Lung (tissue), 12 donors: Measurements from ENCODE around the gene DNAH3. TPM values are rescaled to one million over a fixed set of nuclear protein-coding genes. Genes with fewer than 3 reads are reported as not detected.

Experiments used
- ATAC-seq: fragments of 200-7000 bp; cut with Tn5 transposase; one replicate; pipeline ENCODE4 v1.9.1; 2020; ENCODE audit warnings: moderate number of reproducible peaks; ENCODE audit not compliant: insufficient read depth, low FRiP score
- DNase-seq, 3 donors: peaks; one replicate each; pipeline ENCODE4 v3.0.0-alpha.2; 2013 to 2017
- H3K27ac ChIP-seq, 2 donors: one replicate each; pipeline ENCODE4 v1.5.1; 2013; ENCODE audit warnings: mild to moderate bottlenecking in 2 of 2, moderate library complexity in 2 of 2, control low read depth in 1 of 2, inconsistent platforms in 1 of 2, low read depth in 1 of 2, low read length in 1 of 2
- H3K27me3 ChIP-seq, 3 donors: one replicate each; pipeline ENCODE4 v1.5.1; 2013; ENCODE audit warnings: low read length in 2 of 3; ENCODE audit not compliant: control insufficient read depth in 3 of 3, insufficient read depth in 3 of 3
- H3K36me3 ChIP-seq, 4 donors: one replicate each; pipeline ENCODE4 v1.5.1; 2013; ENCODE audit warnings: low read length in 4 of 4, mild to moderate bottlenecking in 1 of 4, moderate library complexity in 1 of 4; ENCODE audit not compliant: control insufficient read depth in 4 of 4, insufficient read depth in 4 of 4
- H3K4me1 ChIP-seq, 5 donors: one replicate each; pipeline ENCODE4 v1.5.1; 2013; ENCODE audit warnings: low read length in 5 of 5, mild to moderate bottlenecking in 2 of 5, moderate library complexity in 1 of 5; ENCODE audit not compliant: control insufficient read depth in 5 of 5, insufficient read depth in 5 of 5
- H3K4me3 ChIP-seq: one replicate; pipeline ENCODE4 v1.5.1; 2013; ENCODE audit warnings: mild to moderate bottlenecking, control low read depth, moderate library complexity
- H3K9ac ChIP-seq, 2 donors: one replicate each; pipeline ENCODE4 v1.5.1; 2013; ENCODE audit warnings: low read length in 2 of 2, control low read depth in 1 of 2; ENCODE audit not compliant: insufficient read depth in 1 of 2
- H3K9me3 ChIP-seq, 4 donors: one replicate each; pipeline ENCODE4 v1.5.1; 2013; ENCODE audit warnings: low read length in 3 of 4, mild to moderate bottlenecking in 1 of 4, moderate library complexity in 1 of 4; ENCODE audit not compliant: control insufficient read depth in 4 of 4, insufficient read depth in 3 of 4
- WGBS, 2 donors: extraction: QIAGEN DNeasy Blood & Tissue Kit; methylation state at CpG; one replicate each; pipeline ENCODE4 v1.1.7; 2013; 5-methylcytosine and 5-hydroxymethylcytosine counted together
- polyA plus RNA-seq, 2 donors: library from polyadenylated mRNA; stranded (reverse); fragments of 200-250 nt; gene quantifications; one replicate each; pipeline ENCODE4 v1.2.1, GENCODE V29; 2013
- total RNA-seq, 2 donors: library from RNA; depleted of rRNA in 1 of 2; stranded (reverse); fragments of >200 nt in 1 of 2; gene quantifications; one replicate each; pipeline ENCODE4 v1.2.1, GENCODE V29; 2014 to 2021
- TF ChIP-seq, protein P1 (sequence below): IDR thresholded peaks from 2 replicates; pipeline ENCODE4 v1.5.1; 2012; ENCODE audit warnings: mild to moderate bottlenecking; ENCODE audit errors: control extremely low read depth, extremely low read depth
- donor health status: control.
- donor health status: control.
- donor health status: Bipolar disorder and iron deficiency.
- donor health status: healthy.
- donor health status: DM: yes; HTN: yes; CAD: no.

Gene DNAH3
- total and polyA plus RNA-seq, 4 donors: 1.0 to 24.1 (median 12.8) TPM

DNA sequence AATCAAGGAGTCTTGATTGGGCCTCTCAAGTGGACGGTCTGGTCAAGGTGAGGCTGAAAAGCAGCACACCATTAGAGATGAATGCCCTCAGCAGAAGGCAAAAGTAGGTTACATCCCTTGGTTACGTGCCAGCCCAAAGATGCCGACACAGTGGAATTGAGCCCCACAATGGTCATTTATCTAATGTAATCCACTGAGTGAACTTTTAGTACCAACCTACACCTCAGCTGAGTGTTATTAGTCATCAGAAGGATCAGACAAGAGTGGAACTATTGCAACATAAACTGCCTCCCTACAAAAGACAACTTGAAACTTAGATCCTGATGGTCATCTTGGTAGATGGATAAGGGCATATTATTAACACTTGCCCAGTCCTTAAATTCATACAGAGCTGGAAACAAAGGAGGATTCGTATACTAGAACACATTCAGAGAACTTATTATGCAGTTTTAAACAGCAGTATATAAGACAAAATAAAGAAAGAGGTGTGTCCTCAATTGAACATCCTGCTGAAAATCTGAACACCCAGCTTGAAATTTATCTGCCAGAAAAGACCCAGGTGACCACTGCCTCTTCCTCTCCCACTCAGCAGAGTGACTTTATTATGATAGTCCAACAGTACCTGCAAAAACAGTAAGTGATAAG lies 253.3 kb downstream of the DNAH3 start:
- Histone ChIP-seq H3K36me3 (peaks cover 0 to 9% (median 8%) of the 10 kb centered on the region in 4 donors), H3K27ac (peak overlapping the region; percentile 64 to 68), H3K9ac (no peak overlapping the region), H3K4me1 (peaks cover 4 to 24% (median 15%) of the 10 kb centered on the region in 5 donors), H3K27me3 (no peaks in the 10 kb centered on the region), H3K4me3 (no peak overlapping the region), H3K9me3 (no peaks in the 10 kb centered on the region)
- DNase-seq (no peak), ATAC-seq (no peak)
- WGBS, 2 donors: 72 to 87% methylated on average over 4 of the region's 4 CpGs
- TF ChIP-seq, protein P1, sequence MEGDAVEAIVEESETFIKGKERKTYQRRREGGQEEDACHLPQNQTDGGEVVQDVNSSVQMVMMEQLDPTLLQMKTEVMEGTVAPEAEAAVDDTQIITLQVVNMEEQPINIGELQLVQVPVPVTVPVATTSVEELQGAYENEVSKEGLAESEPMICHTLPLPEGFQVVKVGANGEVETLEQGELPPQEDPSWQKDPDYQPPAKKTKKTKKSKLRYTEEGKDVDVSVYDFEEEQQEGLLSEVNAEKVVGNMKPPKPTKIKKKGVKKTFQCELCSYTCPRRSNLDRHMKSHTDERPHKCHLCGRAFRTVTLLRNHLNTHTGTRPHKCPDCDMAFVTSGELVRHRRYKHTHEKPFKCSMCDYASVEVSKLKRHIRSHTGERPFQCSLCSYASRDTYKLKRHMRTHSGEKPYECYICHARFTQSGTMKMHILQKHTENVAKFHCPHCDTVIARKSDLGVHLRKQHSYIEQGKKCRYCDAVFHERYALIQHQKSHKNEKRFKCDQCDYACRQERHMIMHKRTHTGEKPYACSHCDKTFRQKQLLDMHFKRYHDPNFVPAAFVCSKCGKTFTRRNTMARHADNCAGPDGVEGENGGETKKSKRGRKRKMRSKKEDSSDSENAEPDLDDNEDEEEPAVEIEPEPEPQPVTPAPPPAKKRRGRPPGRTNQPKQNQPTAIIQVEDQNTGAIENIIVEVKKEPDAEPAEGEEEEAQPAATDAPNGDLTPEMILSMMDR: no peak

DNA sequence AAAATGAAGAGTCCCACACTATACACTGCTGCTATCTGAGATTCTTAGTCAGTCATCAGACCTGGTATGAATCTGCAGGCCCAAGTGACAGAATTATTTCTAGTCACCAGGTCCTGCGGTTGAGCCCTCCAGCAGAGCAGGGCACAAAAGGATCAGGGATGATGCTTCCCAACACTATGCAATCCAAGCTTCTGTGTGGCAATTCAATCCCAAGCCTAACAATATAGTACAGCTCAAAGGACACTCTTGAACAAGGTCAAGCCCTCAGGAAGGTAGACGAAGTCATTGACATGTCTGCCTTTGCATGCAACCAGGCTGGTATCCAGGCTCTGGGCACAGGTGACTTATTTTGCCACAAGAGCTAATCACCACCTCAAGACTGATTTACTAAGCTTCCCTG lies 256.3 kb downstream of the DNAH3 start:
- Histone ChIP-seq H3K27me3 (no peaks in the 10 kb centered on the region), H3K9me3 (no peaks in the 10 kb centered on the region), H3K4me3 (no peak overlapping the region), H3K27ac (no peak overlapping the region), H3K9ac (no peak overlapping the region), H3K36me3 (peaks cover 2 to 11% (median 11%) of the 10 kb centered on the region in 4 donors), H3K4me1 (peaks cover 4 to 21% (median 12%) of the 10 kb centered on the region in 5 donors)
- DNase-seq (no peak), ATAC-seq (no peak)
- 85 to 92% methylated on average over 2 of the region's 2 CpGs for WGBS, 2 donors
- TF ChIP-seq, protein P1: no peak

DNA sequence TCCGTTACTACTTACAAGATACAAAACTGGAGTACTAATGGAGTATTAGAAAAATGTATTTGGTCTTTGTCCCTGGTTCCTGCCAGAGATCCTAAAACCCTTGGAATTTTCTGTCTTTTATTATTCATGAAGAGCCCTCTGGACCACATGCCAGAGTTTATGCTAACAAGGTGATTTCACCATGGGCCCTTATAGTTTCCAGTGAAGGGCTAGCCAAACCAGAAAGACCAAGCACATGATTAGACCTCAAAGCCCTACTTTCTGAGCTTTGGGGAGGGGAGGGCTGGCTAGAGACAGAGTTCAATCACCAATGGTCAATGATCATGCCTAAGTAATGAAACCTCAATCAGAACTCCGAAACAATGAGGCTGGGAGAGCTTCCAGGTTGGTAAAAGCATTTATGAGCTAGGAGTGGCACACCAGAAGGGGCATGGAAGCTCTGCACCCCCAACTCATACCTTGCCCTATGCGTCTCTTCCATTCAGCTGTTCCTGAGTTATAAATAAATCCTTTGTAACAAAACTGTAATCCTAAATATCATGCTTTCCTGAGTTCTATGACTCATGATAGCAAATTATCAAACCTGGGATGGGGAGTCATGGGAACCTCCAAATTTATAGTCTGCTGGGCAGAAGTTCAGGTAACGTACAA lies 260.9 kb downstream of the DNAH3 start:
- no peaks in the 10 kb centered on the region for H3K9me3 ChIP-seq
- ATAC-seq: no peak
- no peak overlapping the region for H3K9ac ChIP-seq
- no peaks in the 10 kb centered on the region for H3K27me3 ChIP-seq
- TF ChIP-seq, protein P1: no peak
- peak overlapping the region in 1 of 2 donors; percentile 63 for H3K27ac ChIP-seq
- WGBS, 2 donors: 86 to 87% methylated on average over 4 of the region's 4 CpGs
- H3K36me3 ChIP-seq: peaks cover 2 to 13% (median 6%) of the 10 kb centered on the region in 4 donors
- peak in 1 of 3 donors; percentile 55 for DNase-seq
- H3K4me3 ChIP-seq: no peak overlapping the region
- H3K4me1 ChIP-seq: peaks cover 0 to 18% (median 2%) of the 10 kb centered on the region in 5 donors
